Measurements from ENCODE around the gene GRIK3. TPM values are rescaled to one million over a fixed set of nuclear protein-coding genes. Genes with fewer than 3 reads are reported as not detected.
A peak's percentile ranks its signal among the peaks of the same experiment; 100 is the strongest.

GRIK3 gene
- total and polyA plus RNA-seq, 2 of the 8 experiments (the other 6 are each of a cell fraction or from before 2014, with no cell fraction given): 2.1 to 3.4 TPM

DNA sequence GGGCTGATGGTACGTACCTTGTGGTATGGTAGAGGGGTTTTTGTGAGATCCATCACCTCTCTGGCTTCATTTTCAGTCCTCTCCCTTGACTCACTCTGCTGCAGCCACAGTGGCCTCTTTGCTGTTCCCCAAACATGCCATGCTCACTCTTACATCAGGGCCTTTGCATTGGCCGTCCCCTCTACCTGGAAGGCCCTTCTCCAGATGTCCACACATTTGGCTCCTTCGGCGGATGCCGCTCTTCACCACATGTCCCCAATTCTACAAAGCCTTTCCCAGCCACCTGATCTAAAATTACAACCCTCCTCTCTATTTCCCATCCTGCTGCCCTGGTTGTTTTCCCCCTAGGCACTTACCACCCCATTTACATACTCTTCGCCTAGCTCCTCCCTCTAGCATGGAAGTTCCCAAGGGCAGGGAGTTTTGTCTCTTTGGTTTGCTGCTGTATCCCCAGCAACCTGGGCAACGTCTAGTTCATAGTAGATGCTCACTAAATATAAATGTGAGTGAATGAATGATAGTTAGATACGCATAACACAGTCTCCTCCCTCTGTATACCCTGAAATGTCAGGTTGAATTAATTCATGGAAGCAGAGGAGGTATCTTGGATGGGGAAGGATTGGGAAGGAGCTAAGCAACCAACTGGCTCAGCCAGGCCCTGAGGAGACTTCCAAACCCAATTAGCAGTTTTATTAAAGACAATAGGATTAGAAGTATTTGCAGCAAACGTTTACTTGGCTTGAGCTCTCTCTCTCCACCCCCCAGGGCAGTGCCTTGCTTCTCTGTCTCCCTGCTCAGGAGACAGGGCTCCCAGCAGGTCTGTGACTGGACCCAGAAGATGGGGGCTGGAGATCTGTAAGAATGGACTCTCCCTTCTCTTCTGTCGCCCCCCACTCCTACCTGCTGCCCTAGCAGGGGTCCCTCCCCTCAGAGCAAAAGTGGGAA lies 264.2 kb downstream of the GRIK3 start:
- TF ChIP-seq RAD21 (IDR thresholded peaks at IDR 0.05 in 1 of 2, conservative IDR thresholded peaks at IDR 0.05 in 1 of 2; ENCODE audit: low read depth in 2 of 2, low read length in 2 of 2) (no peak), CEBPB (IDR thresholded peaks at IDR 0.05; ENCODE audit: low read depth, low read length) (no peak), CHD2 (IDR thresholded peaks at IDR 0.05; ENCODE audit: low read length) (no peak), RBBP5 (IDR thresholded peaks at IDR 0.05; ENCODE audit: borderline replicate concordance, low read depth, low read length) (0 out of 2 replicates have a peak, but pooled peaks have one; percentile 11), JUN (IDR thresholded peaks at IDR 0.05; ENCODE audit: low read depth, low read length) (no peak), ASH2L (IDR thresholded peaks at IDR 0.05; ENCODE audit: low read length) (peak; percentile 16), SRF (IDR thresholded peaks at IDR 0.05; ENCODE audit: low read depth, low read length) (no peak)
- no peaks in the 10 kb centered on the region for H3K79me1 ChIP-seq (ENCODE audit: low read depth, low read length)
- WGBS, 2 experiments (ENCODE audit: extremely low coverage in 1 of 2, insufficient coverage in 1 of 2, insufficient read length in 1 of 2, insufficient replicate concordance in 2 of 2, low coverage in 1 of 2, low lambda C conversion rate in 2 of 2, missing lambda C conversion rate in 1 of 2): 58% methylated on average over 10 of the region's 10 CpGs; no CpG with 5 or more reads in 1 of the 2 experiments
- no peak overlapping the region for H3K56ac ChIP-seq (replicated peaks; ENCODE audit: insufficient read length, low read depth, low read length)
- peak overlapping the region; percentile 93; the same call in 1 of the 2 replicates for H2BK15ac ChIP-seq (ENCODE audit: low read length)
- peak overlapping the region in 3 of 4 experiments; percentile 11 to 17 (median 12); a peak in 3 of 8 replicates for H3K4me3 ChIP-seq (ENCODE audit: extremely low read depth in 1 of 4, insufficient read depth in 2 of 4, low read depth in 3 of 4, low read length in 4 of 4)
- no peak overlapping the region for H2AFZ ChIP-seq (ENCODE audit: low read length)
- H2AK5ac ChIP-seq (ENCODE audit: low read depth, low read length): peak overlapping the region; percentile 98
- peak overlapping the region; percentile 91 for H2BK120ac ChIP-seq (replicated peaks; ENCODE audit: low read depth, low read length)
- no peaks in the 10 kb centered on the region; a peak in 2 of 7 replicates for H3K27me3 ChIP-seq (replicated peaks in 1 of 4; ENCODE audit: control insufficient read depth in 3 of 4, extremely low read depth in 1 of 4, insufficient read depth in 3 of 4, low read length in 3 of 4)
- H3K14ac ChIP-seq (ENCODE audit: insufficient read length): no peak overlapping the region
- H2BK20ac ChIP-seq (ENCODE audit: low read length): peak overlapping the region; percentile 95
- H3K36me3 ChIP-seq (ENCODE audit: control insufficient read depth in 2 of 4, insufficient read depth in 4 of 4, low read length in 3 of 4): no peaks in the 10 kb centered on the region
- H3K23me2 ChIP-seq (ENCODE audit: low read depth, low read length): no peaks in the 10 kb centered on the region
- H4K20me1 ChIP-seq (replicated peaks in 1 of 2; ENCODE audit: control insufficient read depth in 1 of 2, insufficient read depth in 2 of 2, low read length in 2 of 2): no peaks in the 10 kb centered on the region
- H3K4me1 ChIP-seq (replicated peaks in 1 of 4; ENCODE audit: control insufficient read depth in 3 of 4, insufficient read depth in 4 of 4, low read length in 3 of 4): peaks cover 20 to 47% (median 41%) of the 10 kb centered on the region in 4 experiments
- FAIRE-seq: peak; percentile 60
- peak overlapping the region; percentile 40 for H3K4ac ChIP-seq (replicated peaks; ENCODE audit: insufficient read length, low read depth, low read length)
- peak overlapping the region; percentile 95 for H3K18ac ChIP-seq (ENCODE audit: extremely low read depth, low read length)
- ChIA-PET POLR2A (ENCODE audit: partially characterized antibody) (interaction anchor here (0.9 to 1.6 kb wide), 5 partner anchors 11 to 60 kb away, joined by 3 to 5 read pairs (median 3); no protein-coding TSS in a partner anchor), CTCF (ENCODE audit: partially characterized antibody) (interaction anchor here (0.8 to 1.5 kb wide), 4 partner anchors 77 to 194 kb away, joined by 3 to 4 read pairs (median 3); no protein-coding TSS in a partner anchor)
- DNase-seq (ENCODE audit: low read depth in 1 of 2, low spot score in 2 of 2): no peak
- no peak overlapping the region for H3K23ac ChIP-seq (ENCODE audit: insufficient read length)
- peak overlapping the region; percentile 19 for H4K5ac ChIP-seq (ENCODE audit: insufficient read length, low read depth, low read length)
- no peak overlapping the region for H3K27ac ChIP-seq (ENCODE audit: low read depth, low read length)
- H4K91ac ChIP-seq (replicated peaks; ENCODE audit: insufficient read length, low read length): peak overlapping the region; percentile 92
- no peak overlapping the region for H4K8ac ChIP-seq (ENCODE audit: extremely low read depth, insufficient read depth, low read length)
- H2BK12ac ChIP-seq (ENCODE audit: low read depth, low read length): peak overlapping the region; percentile 97
- peak overlapping the region; percentile 55 to 68; a peak in 3 of 4 replicates for H3K4me2 ChIP-seq (ENCODE audit: insufficient read depth in 1 of 2, low read depth in 2 of 2, low read length in 2 of 2)
- H3K79me2 ChIP-seq (ENCODE audit: control insufficient read depth in 1 of 2, insufficient read depth in 2 of 2, low read length in 2 of 2): no peaks in the 10 kb centered on the region
- no peaks in the 10 kb centered on the region for H3K9me3 ChIP-seq (ENCODE audit: insufficient read depth in 2 of 2, low read depth in 1 of 2, low read length in 1 of 2)
- H2BK5ac ChIP-seq (ENCODE audit: low read depth, low read length): peak overlapping the region; percentile 85; the same call in 1 of the 2 replicates
- H3K9ac ChIP-seq (replicated peaks in 1 of 4; ENCODE audit: extremely low read depth in 1 of 4, low read depth in 3 of 4, low read length in 3 of 4): no peak overlapping the region
